HG03469 (cell line): ENCODE data around the gene TBC1D13.
"Not testable (repeated sequence)": the region's sequence is repeated elsewhere in the genome, so short reads cannot be mapped to it uniquely, and the experiment has no call there.

ENCODE experiments used
- ATAC-seq: cut with Tn5 transposase; IDR thresholded peaks from one replicate; pipeline ENCODE4 v1.9.1; 2021; ENCODE audit warnings: mild to moderate bottlenecking, moderate library complexity, moderate number of reproducible peaks; ENCODE audit not compliant: unreplicated experiment

The TBC1D13 gene

GRCh38 chr9:128782669-128783068, 4.4 kb upstream of the TBC1D13 start:
- no peak for ATAC-seq

GRCh38 chr9:128785427-128785826, 1.6 kb upstream of the TBC1D13 start:
- ATAC-seq, result no peak

- no peak for ATAC-seq
Observed at GRCh38 chr9:128787659-128788058, 606 bp downstream of the TBC1D13 start.

- ATAC-seq, result no peak
Observed at GRCh38 chr9:128788445-128788844, 1.4 kb downstream of the TBC1D13 start.

- no peak for ATAC-seq
Observed at GRCh38 chr9:128790536-128790935, 3.5 kb downstream of the TBC1D13 start.

GRCh38 chr9:128792134-128792533, 5.1 kb downstream of the TBC1D13 start:
- no peak for ATAC-seq

- ATAC-seq, result no peak
Observed at GRCh38 chr9:128792978-128793686, 6.1 kb downstream of the TBC1D13 start.

GRCh38 chr9:128794961-128795360, 7.9 kb downstream of the TBC1D13 start:
- ATAC-seq, result not testable (repeated sequence)

GRCh38 chr9:128798896-128799295, 11.8 kb downstream of the TBC1D13 start:
- no peak for ATAC-seq

GRCh38 chr9:128800061-128800460, 13.0 kb downstream of the TBC1D13 start:
- no peak for ATAC-seq

- no peak for ATAC-seq
Observed at GRCh38 chr9:128802482-128802881, 15.4 kb downstream of the TBC1D13 start.

- no peak for ATAC-seq
Observed at GRCh38 chr9:128805661-128806060, 18.6 kb downstream of the TBC1D13 start.

GRCh38 chr9:128807827-128808226, 20.8 kb downstream of the TBC1D13 start:
- no peak for ATAC-seq

- no peak for ATAC-seq
Observed at GRCh38 chr9:128808543-128808942, 21.5 kb downstream of the TBC1D13 start.

GRCh38 chr9:128809036-128809599, 22.1 kb downstream of the TBC1D13 start:
- ATAC-seq, result no peak

GRCh38 chr9:128809831-128810230, 22.8 kb downstream of the TBC1D13 start:
- ATAC-seq, result no peak

- ATAC-seq, result no peak
Observed at GRCh38 chr9:128810873-128811272, 23.8 kb downstream of the TBC1D13 start.

GRCh38 chr9:128818099-128818838, 31.2 kb downstream of the TBC1D13 start, which contains the start of gene ENDOG:
Gene ENDOG (plus strand): TSS chr9:128818500. CDS start chr9:128818685, 185 bp downstream.
- peak; percentile 80 for ATAC-seq

- peak; percentile 22 for ATAC-seq
Observed at GRCh38 chr9:128818839-128819715, 32.0 kb downstream of the TBC1D13 start.

- no peak for ATAC-seq
Observed at GRCh38 chr9:128819716-128820664, 32.9 kb downstream of the TBC1D13 start.
